Cardiac muscle cell (in vitro differentiated cells and primary cell): Measurements from ENCODE around the gene ADGRF5. TPM values are rescaled to one million over a fixed set of nuclear protein-coding genes. Genes with fewer than 3 reads are reported as not detected.

Source experiments
- DNase-seq, 2 donors: peaks; one replicate each; pipeline versions ENCODE4 v3.0.0 to v3.0.0-alpha.2; 2010 to 2017; ENCODE audit warnings: low read depth in 1 of 2, low spot score in 1 of 2
- H3K27ac ChIP-seq: fragments of 200-600 bp; sonication (generic); 2 replicates; pipeline ENCODE4 v1.5.1; 2016
- H3K27me3 ChIP-seq: fragments of 200-600 bp; sonication (generic); 2 replicates; pipeline ENCODE4 v1.6.0; 2016; ENCODE audit warnings: control low read depth
- H3K36me3 ChIP-seq: fragments of 200-600 bp; sonication (generic); 2 replicates; pipeline ENCODE4 v1.5.1; 2016; ENCODE audit warnings: control low read depth
- H3K4me1 ChIP-seq: fragments of 200-600 bp; sonication (generic); 2 replicates; pipeline ENCODE4 v1.8.1; 2017; ENCODE audit warnings: low read depth, mild to moderate bottlenecking, mixed run types
- H3K4me3 ChIP-seq: fragments of 200-600 bp; sonication (generic); 2 replicates; pipeline ENCODE4 v1.5.1; 2016; ENCODE audit warnings: mild to moderate bottlenecking
- H3K9me3 ChIP-seq: fragments of 200-600 bp; sonication (generic); 2 replicates; pipeline ENCODE4 v1.5.1; 2017; ENCODE audit warnings: low read depth, mild to moderate bottlenecking, control low read depth
- CTCF ChIP-seq: IDR thresholded peaks from 2 replicates; pipeline ENCODE4 v1.5.1; 2012; ENCODE audit warnings: low read depth, mild to moderate bottlenecking, low read length
- polyA plus RNA-seq: library from polyadenylated mRNA; unstranded; fragments of >200 nt; fragmentation: Nextera tagmentation; extraction: Ambion mirVana; gene quantifications from 2 replicates; pipeline ENCODE4 v1.2.1, GENCODE V29; 2016
- total RNA-seq: library from RNA; depleted of rRNA; stranded (reverse); fragments of >200 nt; gene quantifications from 2 replicates; pipeline ENCODE4 v1.2.3, GENCODE V29; 2016

The ADGRF5 gene
- total and polyA plus RNA-seq, 2 experiments from 2014 or later, result 0.12 TPM; not detected in 1

- H3K27me3 ChIP-seq, result no peaks in the 10 kb centered on the region
- H3K4me1 ChIP-seq, result no peaks in the 10 kb centered on the region
- H3K27ac ChIP-seq, result no peak overlapping the region
- DNase-seq, result no peak
- no peaks in the 10 kb centered on the region for H3K36me3 ChIP-seq
- H3K9me3 ChIP-seq, result no peaks in the 10 kb centered on the region
- no peak overlapping the region for H3K4me3 ChIP-seq
- no peak for TF ChIP-seq CTCF
Measured at GRCh38 chr6:46914279-46914810, 7.4 kb downstream of the ADGRF5 start.

GRCh38 chr6:46909371-46909770 is 12.4 kb downstream of the ADGRF5 start:
- H3K9me3 ChIP-seq, result no peaks in the 10 kb centered on the region
- H3K27ac ChIP-seq, result no peak overlapping the region
- H3K4me1 ChIP-seq, result no peaks in the 10 kb centered on the region
- H3K36me3 ChIP-seq, result no peaks in the 10 kb centered on the region
- DNase-seq, result peak in 1 of 2 donors; percentile 27
- TF ChIP-seq CTCF, result no peak
- H3K4me3 ChIP-seq, result no peak overlapping the region
- H3K27me3 ChIP-seq, result no peaks in the 10 kb centered on the region

- Histone ChIP-seq H3K9me3 (no peaks in the 10 kb centered on the region), H3K4me3 (no peak overlapping the region), H3K27me3 (no peaks in the 10 kb centered on the region), H3K36me3 (no peaks in the 10 kb centered on the region), H3K27ac (no peak overlapping the region), H3K4me1 (no peaks in the 10 kb centered on the region)
- TF ChIP-seq CTCF, result no peak
- no peak for DNase-seq
Measured at GRCh38 chr6:46906776-46907175, 15.0 kb downstream of the ADGRF5 start.

GRCh38 chr6:46904117-46904516 is 17.6 kb downstream of the ADGRF5 start:
- TF ChIP-seq CTCF, result no peak
- no peak overlapping the region for H3K27ac ChIP-seq
- no peak for DNase-seq
- no peaks in the 10 kb centered on the region for H3K27me3 ChIP-seq
- no peaks in the 10 kb centered on the region for H3K9me3 ChIP-seq
- no peaks in the 10 kb centered on the region for H3K36me3 ChIP-seq
- H3K4me3 ChIP-seq, result no peak overlapping the region
- no peaks in the 10 kb centered on the region for H3K4me1 ChIP-seq

- Histone ChIP-seq H3K9me3 (no peaks in the 10 kb centered on the region), H3K4me1 (no peaks in the 10 kb centered on the region), H3K36me3 (no peaks in the 10 kb centered on the region), H3K27ac (no peak overlapping the region), H3K4me3 (no peak overlapping the region), H3K27me3 (no peaks in the 10 kb centered on the region)
- DNase-seq, result peak in 1 of 2 donors; percentile 24
- no peak for TF ChIP-seq CTCF
Measured at GRCh38 chr6:46903175-46903574, 18.6 kb downstream of the ADGRF5 start.
